WTC11 (cell line): ENCODE measurements around the gene LRRC72. TPM values are rescaled to one million over a fixed set of nuclear protein-coding genes. Genes with fewer than 3 reads are reported as not detected.

ENCODE experiments used
- ATAC-seq: fragments of 200-7000 bp; cut with Tn5 transposase; 2 replicates; pipeline ENCODE4 v1.10.0; 2021; ENCODE audit warnings: mild to moderate bottlenecking, moderate library complexity
- CTCF ChIA-PET: fragments of 300-600 bp; sonication (Branson Sonifier 250); formaldehyde crosslinking; loops from one replicate; lab custom pipeline; 2021; ENCODE audit warnings: antibody characterized with exemption; lab: Charles Lee
- POLR2A ChIA-PET: fragments of 350-600 bp; sonication (Branson Sonifier 250); formaldehyde crosslinking; loops from one replicate; lab custom pipeline; 2021; ENCODE audit warnings: antibody characterized with exemption; lab: Charles Lee
- DNase-seq: peaks from one replicate; pipeline ENCODE4 v3.0.0; 2021; ENCODE audit warnings: low spot score
- H3K27ac Mint-ChIP-seq: 2 replicates; pipeline ENCODE4 v1.8.0; 2021; ENCODE audit warnings: mixed read lengths
- H3K27me3 Mint-ChIP-seq: 2 replicates; pipeline ENCODE4 v1.8.0; 2021; ENCODE audit warnings: low read depth, mild to moderate bottlenecking, moderate library complexity, mixed read lengths
- H3K36me3 Mint-ChIP-seq: 2 replicates; pipeline ENCODE4 v1.8.0; 2021; ENCODE audit warnings: mixed read lengths
- H3K4me1 Mint-ChIP-seq: 2 replicates; pipeline ENCODE4 v1.8.0; 2022; ENCODE audit warnings: mixed read lengths
- H3K4me3 Mint-ChIP-seq: 2 replicates; pipeline ENCODE4 v1.8.0; 2021; ENCODE audit warnings: mild to moderate bottlenecking, moderate library complexity, mixed read lengths
- H3K9me3 Mint-ChIP-seq: 2 replicates; pipeline ENCODE4 v1.8.0; 2021; ENCODE audit warnings: mixed read lengths
- AFF4 ChIP-seq: sonication (generic); formaldehyde crosslinking; IDR thresholded peaks from 2 replicates; pipeline ENCODE4 v1.8.1; 2023; ENCODE audit warnings: mild to moderate bottlenecking, missing genetic modification reagents, borderline replicate concordance
- CBFB ChIP-seq: sonication (generic); formaldehyde crosslinking; IDR thresholded peaks from 2 replicates; pipeline ENCODE4 v1.8.1; 2022; ENCODE audit warnings: mild to moderate bottlenecking, low read depth, missing genetic modification reagents
- E2F4 ChIP-seq: sonication (generic); formaldehyde crosslinking; IDR thresholded peaks from 2 replicates; pipeline ENCODE4 v1.8.1; 2022; ENCODE audit warnings: low read depth, mild to moderate bottlenecking, moderate library complexity, missing genetic modification reagents, borderline replicate concordance
- ELF4 ChIP-seq: sonication (generic); formaldehyde crosslinking; IDR thresholded peaks from 2 replicates; pipeline ENCODE4 v1.8.1; 2022; ENCODE audit warnings: low read depth, mild to moderate bottlenecking, moderate library complexity, missing genetic modification reagents
- GTF2I ChIP-seq: fragments of 250-450 bp; sonication (Bioruptor Pico); conservative IDR thresholded peaks from 2 replicates; pipeline ENCODE4 v1.4.0; 2021; ENCODE audit warnings: mild to moderate bottlenecking
- JUN ChIP-seq: sonication (generic); formaldehyde crosslinking; IDR thresholded peaks from 2 replicates; pipeline ENCODE4 v1.8.0; 2023; ENCODE audit warnings: mild to moderate bottlenecking, missing genetic modification reagents
- NFATC4 ChIP-seq: fragments of 250-450 bp; sonication (Bioruptor Pico); IDR thresholded peaks from 2 replicates; pipeline ENCODE4 v1.9.0; 2021; ENCODE audit warnings: mild to moderate bottlenecking
- NR2C2 ChIP-seq: sonication (generic); formaldehyde crosslinking; IDR thresholded peaks from 2 replicates; pipeline ENCODE4 v1.8.0; 2022; ENCODE audit warnings: mild to moderate bottlenecking, missing genetic modification reagents
- PREB ChIP-seq: sonication (generic); formaldehyde crosslinking; IDR thresholded peaks from 2 replicates; pipeline ENCODE4 v1.8.1; 2022; ENCODE audit warnings: mild to moderate bottlenecking, missing genetic modification reagents, moderate library complexity, borderline replicate concordance
- SOX15 ChIP-seq: fragments of 250-450 bp; sonication (Bioruptor Pico); IDR thresholded peaks from 2 replicates; pipeline ENCODE4 v1.9.0; 2021; ENCODE audit warnings: mild to moderate bottlenecking
- SP1 ChIP-seq: sonication (generic); formaldehyde crosslinking; conservative IDR thresholded peaks from 2 replicates; pipeline ENCODE4 v1.8.1; 2022; ENCODE audit warnings: missing genetic modification reagents
- ZNF121 ChIP-seq: sonication (generic); formaldehyde crosslinking; IDR thresholded peaks from 2 replicates; pipeline ENCODE4 v1.8.0; 2023; ENCODE audit warnings: missing genetic modification reagents
- ZNF423 ChIP-seq: fragments of 250-450 bp; sonication (Bioruptor Pico); IDR thresholded peaks from 2 replicates; pipeline ENCODE4 v2.1.2; 2022; ENCODE audit warnings: mild to moderate bottlenecking, moderate library complexity
- ZNF671 ChIP-seq: fragments of 250-450 bp; sonication (Bioruptor Pico); IDR thresholded peaks from 2 replicates; pipeline ENCODE4 v1.8.0; 2021; ENCODE audit warnings: mild to moderate bottlenecking
- total RNA-seq: library from RNA; stranded (reverse); gene quantifications from 3 replicates; pipeline ENCODE4 v1.2.3, GENCODE V29; 2021
- TF ChIP-seq, protein P1 (sequence below): sonication (generic); formaldehyde crosslinking; IDR thresholded peaks from 2 replicates; pipeline ENCODE4 v1.8.1; 2022; ENCODE audit warnings: mild to moderate bottlenecking, moderate library complexity, missing genetic modification reagents
- TF ChIP-seq, protein P2 (sequence below): sonication (generic); formaldehyde crosslinking; IDR thresholded peaks from 2 replicates; pipeline ENCODE4 v1.8.0; 2023; ENCODE audit warnings: missing genetic modification reagents
- TF ChIP-seq, protein P3 (sequence below): fragments of 250-450 bp; sonication (Bioruptor Pico); IDR thresholded peaks from 2 replicates; pipeline ENCODE4 v1.9.0; 2021; ENCODE audit warnings: mild to moderate bottlenecking

The LRRC72 gene
- total RNA-seq, 1 experiment from 2014 or later = not detected

- H3K27me3 Mint-ChIP-seq = no peaks in the 10 kb centered on the region
- ChIA-PET CTCF (no interaction called here), POLR2A (no interaction called here)
- no peak for ATAC-seq
- H3K4me3 Mint-ChIP-seq = no peak overlapping the region
- TF ChIP-seq GTF2I (CRISPR knock-in tag) (no peak), PREB (CRISPR knock-in tag) (no peak), CBFB (CRISPR knock-in tag) (no peak), ZNF121 (CRISPR knock-in tag) (no peak), ZNF671 (CRISPR knock-in tag) (no peak), E2F4 (no peak), NR2C2 (CRISPR knock-in tag) (no peak), SP1 (CRISPR knock-in tag) (no peak), ZNF423 (no peak), SOX15 (CRISPR knock-in tag) (no peak), ELF4 (no peak)
- TF ChIP-seq, protein P1, sequence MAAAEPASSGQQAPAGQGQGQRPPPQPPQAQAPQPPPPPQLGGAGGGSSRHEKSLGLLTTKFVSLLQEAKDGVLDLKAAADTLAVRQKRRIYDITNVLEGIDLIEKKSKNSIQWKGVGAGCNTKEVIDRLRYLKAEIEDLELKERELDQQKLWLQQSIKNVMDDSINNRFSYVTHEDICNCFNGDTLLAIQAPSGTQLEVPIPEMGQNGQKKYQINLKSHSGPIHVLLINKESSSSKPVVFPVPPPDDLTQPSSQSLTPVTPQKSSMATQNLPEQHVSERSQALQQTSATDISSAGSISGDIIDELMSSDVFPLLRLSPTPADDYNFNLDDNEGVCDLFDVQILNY (CRISPR knock-in tag) = no peak
- TF ChIP-seq, protein P2, sequence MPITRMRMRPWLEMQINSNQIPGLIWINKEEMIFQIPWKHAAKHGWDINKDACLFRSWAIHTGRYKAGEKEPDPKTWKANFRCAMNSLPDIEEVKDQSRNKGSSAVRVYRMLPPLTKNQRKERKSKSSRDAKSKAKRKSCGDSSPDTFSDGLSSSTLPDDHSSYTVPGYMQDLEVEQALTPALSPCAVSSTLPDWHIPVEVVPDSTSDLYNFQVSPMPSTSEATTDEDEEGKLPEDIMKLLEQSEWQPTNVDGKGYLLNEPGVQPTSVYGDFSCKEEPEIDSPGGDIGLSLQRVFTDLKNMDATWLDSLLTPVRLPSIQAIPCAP (CRISPR knock-in tag) = no peak
- TF ChIP-seq, protein P3, sequence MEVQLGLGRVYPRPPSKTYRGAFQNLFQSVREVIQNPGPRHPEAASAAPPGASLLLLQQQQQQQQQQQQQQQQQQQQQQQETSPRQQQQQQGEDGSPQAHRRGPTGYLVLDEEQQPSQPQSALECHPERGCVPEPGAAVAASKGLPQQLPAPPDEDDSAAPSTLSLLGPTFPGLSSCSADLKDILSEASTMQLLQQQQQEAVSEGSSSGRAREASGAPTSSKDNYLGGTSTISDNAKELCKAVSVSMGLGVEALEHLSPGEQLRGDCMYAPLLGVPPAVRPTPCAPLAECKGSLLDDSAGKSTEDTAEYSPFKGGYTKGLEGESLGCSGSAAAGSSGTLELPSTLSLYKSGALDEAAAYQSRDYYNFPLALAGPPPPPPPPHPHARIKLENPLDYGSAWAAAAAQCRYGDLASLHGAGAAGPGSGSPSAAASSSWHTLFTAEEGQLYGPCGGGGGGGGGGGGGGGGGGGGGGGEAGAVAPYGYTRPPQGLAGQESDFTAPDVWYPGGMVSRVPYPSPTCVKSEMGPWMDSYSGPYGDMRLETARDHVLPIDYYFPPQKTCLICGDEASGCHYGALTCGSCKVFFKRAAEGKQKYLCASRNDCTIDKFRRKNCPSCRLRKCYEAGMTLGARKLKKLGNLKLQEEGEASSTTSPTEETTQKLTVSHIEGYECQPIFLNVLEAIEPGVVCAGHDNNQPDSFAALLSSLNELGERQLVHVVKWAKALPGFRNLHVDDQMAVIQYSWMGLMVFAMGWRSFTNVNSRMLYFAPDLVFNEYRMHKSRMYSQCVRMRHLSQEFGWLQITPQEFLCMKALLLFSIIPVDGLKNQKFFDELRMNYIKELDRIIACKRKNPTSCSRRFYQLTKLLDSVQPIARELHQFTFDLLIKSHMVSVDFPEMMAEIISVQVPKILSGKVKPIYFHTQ = no peak
- TF ChIP-seq, all 79 proteins: peak for 0
- H3K27ac Mint-ChIP-seq = no peak overlapping the region
- no peaks in the 10 kb centered on the region for H3K36me3 Mint-ChIP-seq
- H3K4me1 Mint-ChIP-seq = peaks cover 3% of the 10 kb centered on the region
- no peak for DNase-seq
- no peaks in the 10 kb centered on the region for H3K9me3 Mint-ChIP-seq
Observed at GRCh38 chr7:16479591-16479990, 47.0 kb upstream of the LRRC72 start.

DNA sequence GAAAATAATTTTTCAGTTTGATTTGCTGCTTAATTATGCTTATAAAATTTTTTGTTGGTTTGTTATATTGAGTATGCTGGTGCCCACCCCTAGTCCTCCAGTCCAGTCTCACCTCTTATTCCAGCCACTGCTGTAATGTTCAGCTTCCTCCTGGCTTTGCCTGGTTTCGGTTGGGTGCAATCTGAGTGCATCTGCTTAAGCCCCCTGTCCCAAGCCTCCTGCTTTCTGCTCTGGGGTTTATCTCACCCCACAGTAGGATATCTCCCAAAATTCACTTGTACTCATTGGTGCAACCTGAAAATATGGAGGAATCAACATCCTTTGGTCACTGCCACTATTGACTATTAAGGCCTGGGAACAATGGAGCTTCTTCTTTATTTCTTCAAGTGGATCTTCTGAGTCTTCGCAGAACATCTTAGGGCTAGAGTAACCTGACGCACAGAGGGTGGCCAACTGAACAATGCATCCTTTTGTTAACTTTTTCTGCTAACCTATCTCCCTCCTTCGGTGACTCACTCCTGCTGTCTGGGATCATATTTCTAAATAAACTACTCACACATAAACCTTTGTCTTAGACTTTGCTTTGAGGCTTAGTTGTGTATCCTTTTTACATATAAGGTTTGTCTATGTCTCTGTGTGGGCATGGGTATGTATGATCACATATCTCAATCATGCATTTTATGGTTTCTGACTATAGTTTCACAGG lies 42.0 kb upstream of the LRRC72 start:
- no peak overlapping the region for H3K4me3 Mint-ChIP-seq
- TF ChIP-seq GTF2I (CRISPR knock-in tag) (no peak), NFATC4 (CRISPR knock-in tag) (no peak)
- no peaks in the 10 kb centered on the region for H3K36me3 Mint-ChIP-seq
- POLR2A ChIA-PET = no interaction called here
- CTCF ChIA-PET = no interaction called here
- H3K9me3 Mint-ChIP-seq = no peaks in the 10 kb centered on the region
- ATAC-seq (peak; percentile 79), DNase-seq (no peak)
- no peaks in the 10 kb centered on the region for H3K27me3 Mint-ChIP-seq
- H3K27ac Mint-ChIP-seq = no peak overlapping the region
- H3K4me1 Mint-ChIP-seq = peaks cover 11% of the 10 kb centered on the region

DNA sequence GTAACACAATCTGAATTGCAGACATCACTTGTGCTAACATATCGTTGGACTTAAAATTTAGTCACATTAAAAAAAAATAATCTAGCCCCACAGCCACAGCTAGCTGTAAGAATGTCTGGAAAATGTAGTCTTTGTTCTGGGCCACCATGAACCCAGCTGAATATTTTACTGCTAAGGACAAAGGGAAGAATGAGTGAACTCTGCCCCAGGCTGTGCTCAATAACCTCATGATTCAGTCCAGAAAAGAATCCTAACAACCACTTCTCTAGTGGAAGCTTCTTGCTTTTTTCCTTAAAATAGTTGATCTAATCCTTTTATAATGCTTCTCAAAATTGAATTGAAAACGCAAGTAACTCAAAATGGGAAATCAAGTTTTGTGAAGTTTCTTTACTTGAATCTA lies 35.5 kb upstream of the LRRC72 start:
- no peaks in the 10 kb centered on the region for H3K36me3 Mint-ChIP-seq
- DNase-seq = no peak
- H3K27ac Mint-ChIP-seq = no peak overlapping the region
- no peak overlapping the region for H3K4me3 Mint-ChIP-seq
- no peak for ATAC-seq
- POLR2A ChIA-PET = no interaction called here
- no peaks in the 10 kb centered on the region for H3K4me1 Mint-ChIP-seq
- H3K27me3 Mint-ChIP-seq = no peaks in the 10 kb centered on the region
- H3K9me3 Mint-ChIP-seq = no peaks in the 10 kb centered on the region
- CTCF ChIA-PET = no interaction called here
- TF ChIP-seq JUN (CRISPR knock-in tag) = no peak
- no peak for TF ChIP-seq AFF4
- TF ChIP-seq, protein P2 (CRISPR knock-in tag) = no peak
